ENCODE measurements around the gene C11orf68.
A peak's percentile ranks its signal among the peaks of the same experiment; 100 is the strongest.
"Not testable (repeated sequence)": the region's sequence is repeated elsewhere in the genome, so short reads cannot be mapped to it uniquely, and the experiment has no call there.

Gene C11orf68

DNA sequence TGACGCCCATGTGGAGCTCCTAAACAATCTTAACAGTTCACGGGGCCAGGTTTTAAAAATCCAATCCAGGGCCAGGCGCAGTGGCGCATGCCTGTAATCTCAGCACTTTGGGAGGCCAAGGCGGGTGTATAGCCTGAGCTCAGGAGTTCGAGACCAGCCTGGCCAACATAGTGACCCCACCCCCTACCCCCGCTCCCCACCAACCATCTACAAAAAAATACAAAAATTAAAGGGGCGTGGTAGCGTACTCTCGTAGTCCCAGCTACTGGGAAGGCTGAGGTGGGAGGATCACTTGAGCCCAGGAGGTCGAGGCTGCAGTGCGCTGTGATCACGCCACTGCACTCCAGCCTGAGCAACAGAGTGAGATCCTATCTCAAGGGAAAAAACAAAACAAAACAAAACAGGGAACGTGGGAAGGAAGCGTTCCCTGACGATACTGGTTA, 42.0 kb upstream of the C11orf68 start:
- H3K4me3 ChIP-seq (ENCODE audit: low read depth, low read length) = peak overlapping the region; percentile 99
- TF ChIP-seq, protein P1, sequence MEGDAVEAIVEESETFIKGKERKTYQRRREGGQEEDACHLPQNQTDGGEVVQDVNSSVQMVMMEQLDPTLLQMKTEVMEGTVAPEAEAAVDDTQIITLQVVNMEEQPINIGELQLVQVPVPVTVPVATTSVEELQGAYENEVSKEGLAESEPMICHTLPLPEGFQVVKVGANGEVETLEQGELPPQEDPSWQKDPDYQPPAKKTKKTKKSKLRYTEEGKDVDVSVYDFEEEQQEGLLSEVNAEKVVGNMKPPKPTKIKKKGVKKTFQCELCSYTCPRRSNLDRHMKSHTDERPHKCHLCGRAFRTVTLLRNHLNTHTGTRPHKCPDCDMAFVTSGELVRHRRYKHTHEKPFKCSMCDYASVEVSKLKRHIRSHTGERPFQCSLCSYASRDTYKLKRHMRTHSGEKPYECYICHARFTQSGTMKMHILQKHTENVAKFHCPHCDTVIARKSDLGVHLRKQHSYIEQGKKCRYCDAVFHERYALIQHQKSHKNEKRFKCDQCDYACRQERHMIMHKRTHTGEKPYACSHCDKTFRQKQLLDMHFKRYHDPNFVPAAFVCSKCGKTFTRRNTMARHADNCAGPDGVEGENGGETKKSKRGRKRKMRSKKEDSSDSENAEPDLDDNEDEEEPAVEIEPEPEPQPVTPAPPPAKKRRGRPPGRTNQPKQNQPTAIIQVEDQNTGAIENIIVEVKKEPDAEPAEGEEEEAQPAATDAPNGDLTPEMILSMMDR (IDR thresholded peaks at IDR 0.05; ENCODE audit: borderline replicate concordance, insufficient read depth, low read depth, low read length) = no peak

DNA sequence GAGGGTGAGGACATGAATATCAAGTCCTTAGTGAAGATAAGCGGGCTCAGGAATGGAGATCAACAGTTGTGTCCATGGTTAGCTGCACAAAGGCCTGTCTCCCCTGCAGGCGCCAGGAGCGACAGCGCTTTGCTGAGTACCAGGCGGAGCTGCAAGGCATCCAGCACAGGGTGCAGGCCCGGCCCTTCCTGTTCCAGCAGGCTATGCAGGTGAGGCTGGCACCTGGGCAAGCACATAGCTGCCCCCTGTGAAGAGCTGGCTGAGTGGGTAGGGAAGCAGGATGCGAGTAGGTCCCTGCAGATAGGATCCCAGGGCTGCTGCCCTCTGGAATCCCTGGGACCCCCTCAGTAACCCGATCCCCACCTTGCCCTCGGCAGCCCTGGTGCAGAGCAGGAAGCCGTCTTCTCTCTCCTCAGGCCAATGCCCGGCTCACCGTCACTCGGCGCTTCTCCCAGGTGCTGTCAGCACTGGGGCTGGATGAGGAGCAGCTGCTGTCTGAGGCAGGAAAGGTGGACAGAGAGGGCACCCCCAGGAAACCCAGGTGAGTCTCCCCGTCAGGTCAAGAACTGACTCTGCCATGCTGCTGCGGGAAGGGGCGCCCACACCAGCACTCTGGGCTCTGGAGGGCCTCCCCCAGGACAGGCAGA, 40.0 kb upstream of the C11orf68 start:
- TF ChIP-seq, protein P1 (IDR thresholded peaks at IDR 0.05; ENCODE audit: borderline replicate concordance, insufficient read depth, low read depth, low read length) = no peak
- no peak overlapping the region for H3K4me3 ChIP-seq (ENCODE audit: low read depth, low read length)

GRCh38 chr11:65958291-65958690, 39.4 kb upstream of the C11orf68 start:
- TF ChIP-seq, protein P1 (IDR thresholded peaks at IDR 0.05; ENCODE audit: borderline replicate concordance, insufficient read depth, low read depth, low read length) = no peak

DNA sequence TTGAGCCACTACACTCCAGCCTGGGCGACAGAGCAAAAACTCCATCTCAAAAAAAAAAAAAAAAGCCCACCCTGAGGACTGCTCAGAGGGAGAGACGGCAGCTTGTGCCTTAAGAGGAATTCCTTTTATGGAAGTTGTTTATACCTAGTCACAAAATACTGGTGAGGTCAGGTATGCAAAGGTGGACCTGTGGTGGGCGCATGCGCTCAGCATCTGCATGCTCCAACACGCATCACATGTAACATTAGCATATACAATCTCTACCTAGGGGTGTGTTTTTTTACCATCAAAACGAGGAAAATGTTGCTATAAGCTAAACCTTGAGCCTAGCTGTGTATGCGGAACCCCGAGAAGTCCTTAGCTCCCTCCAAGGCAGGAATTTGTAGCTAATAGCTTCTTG, 35.9 kb upstream of the C11orf68 start:
- TF ChIP-seq, protein P1 (IDR thresholded peaks at IDR 0.05; ENCODE audit: borderline replicate concordance, insufficient read depth, low read depth, low read length) = no peak
- no peak overlapping the region for H3K4me3 ChIP-seq (ENCODE audit: low read depth, low read length)

More at GRCh38 chr11:65958291-65958690, 39.4 kb upstream of the C11orf68 start:
- H3K4me3 ChIP-seq (ENCODE audit: low read depth, low read length) = no peak overlapping the region

DNA sequence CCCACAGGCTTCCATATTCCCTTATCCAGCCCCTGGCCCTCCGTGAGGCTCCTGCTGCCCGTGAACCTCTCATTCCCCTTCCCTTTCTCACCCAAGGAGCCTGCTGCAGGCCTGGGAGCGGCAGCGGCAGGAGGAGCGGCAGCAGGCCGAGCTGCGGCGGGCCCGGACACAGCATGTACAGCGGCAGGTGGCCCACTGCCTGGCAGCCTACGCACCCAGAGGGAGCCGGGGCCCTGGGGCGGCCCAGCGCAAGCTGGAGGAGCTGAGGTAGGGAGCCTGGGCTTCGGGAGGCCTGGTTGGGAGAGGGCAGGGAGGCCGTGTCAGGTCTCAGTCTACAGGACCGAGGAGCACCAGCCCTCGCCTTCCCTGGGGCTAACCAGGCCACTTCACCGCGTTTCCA, 34.6 kb upstream of the C11orf68 start:
- no peak overlapping the region for H3K4me3 ChIP-seq (ENCODE audit: low read depth, low read length)
- TF ChIP-seq, protein P1 (IDR thresholded peaks at IDR 0.05; ENCODE audit: borderline replicate concordance, insufficient read depth, low read depth, low read length) = no peak

- TF ChIP-seq, protein P1 (IDR thresholded peaks at IDR 0.05; ENCODE audit: borderline replicate concordance, insufficient read depth, low read depth, low read length) = no peak
- H3K4me3 ChIP-seq (ENCODE audit: low read depth, low read length) = no peak overlapping the region
These were observed 33.2 kb upstream of the C11orf68 start for GRCh38 chr11:65952052-65952521.

GRCh38 chr11:65951641-65952040, 32.8 kb upstream of the C11orf68 start:
- not testable (repeated sequence) for H3K4me3 ChIP-seq (ENCODE audit: low read depth, low read length)

GRCh38 chr11:65950711-65951110, 31.8 kb upstream of the C11orf68 start:
- not testable (repeated sequence) for H3K4me3 ChIP-seq (ENCODE audit: low read depth, low read length)
